ENCODE results near the gene SNX17. TPM values are rescaled to one million over a fixed set of nuclear protein-coding genes. Genes with fewer than 3 reads are reported as not detected.

The SNX17 gene
- total RNA-seq, 1 experiment from 2014 or later, result 90.5 TPM

Other genes with a start within 250 kb of the SNX17 start
- gene ABHD1, start 246.8 kb upstream of the SNX17 start, total RNA-seq (2021; ENCODE audit: unreplicated experiment), result not detected
- gene PREB, start 236.0 kb upstream of the SNX17 start, total RNA-seq (2021; ENCODE audit: unreplicated experiment), result 54.2 TPM
- not detected for gene PRR30, start 231.2 kb upstream of the SNX17 start, total RNA-seq (2021; ENCODE audit: unreplicated experiment)
- not detected for gene TCF23, start 221.6 kb upstream of the SNX17 start, total RNA-seq (2021; ENCODE audit: unreplicated experiment)
- 93.6 TPM for gene ATRAID, start 158.6 kb upstream of the SNX17 start, total RNA-seq (2021; ENCODE audit: unreplicated experiment)
- gene SLC5A6, start 158.3 kb upstream of the SNX17 start, total RNA-seq (2021; ENCODE audit: unreplicated experiment), result 55.4 TPM
- 114 TPM for gene CAD, start 153.2 kb upstream of the SNX17 start, total RNA-seq (2021; ENCODE audit: unreplicated experiment)
- 20.5 TPM for gene SLC30A3, start 107.6 kb upstream of the SNX17 start, total RNA-seq (2021; ENCODE audit: unreplicated experiment)
- gene DNAJC5G, start 95.2 kb upstream of the SNX17 start, total RNA-seq (2021; ENCODE audit: unreplicated experiment), result 2.5 TPM
- 2.0 TPM for gene TRIM54, start 88.2 kb upstream of the SNX17 start, total RNA-seq (2021; ENCODE audit: unreplicated experiment)
- 8.0 TPM for gene UCN, start 62.2 kb upstream of the SNX17 start, total RNA-seq (2021; ENCODE audit: unreplicated experiment)
- gene MPV17, start 47.5 kb upstream of the SNX17 start, total RNA-seq (2021; ENCODE audit: unreplicated experiment), result 55.4 TPM
- 88.2 TPM for gene GTF3C2, start 13.9 kb upstream of the SNX17 start, total RNA-seq (2021; ENCODE audit: unreplicated experiment)
- gene EIF2B4, start 278 bp upstream of the SNX17 start, total RNA-seq (2021; ENCODE audit: unreplicated experiment), result 43.8 TPM
- 12.8 TPM for gene ZNF513, start 10.1 kb downstream of the SNX17 start, total RNA-seq (2021; ENCODE audit: unreplicated experiment)
- 140 TPM for gene PPM1G, start 39.0 kb downstream of the SNX17 start, total RNA-seq (2021; ENCODE audit: unreplicated experiment)
- gene NRBP1, start 58.0 kb downstream of the SNX17 start, total RNA-seq (2021; ENCODE audit: unreplicated experiment), result 79.1 TPM
- gene KRTCAP3, start 71.8 kb downstream of the SNX17 start, total RNA-seq (2021; ENCODE audit: unreplicated experiment), result 65.7 TPM
- gene IFT172, start 119.1 kb downstream of the SNX17 start, total RNA-seq (2021; ENCODE audit: unreplicated experiment), result 13.7 TPM
- gene FNDC4, start 124.6 kb downstream of the SNX17 start, total RNA-seq (2021; ENCODE audit: unreplicated experiment), result 3.3 TPM
- not detected for gene GCKR, start 126.2 kb downstream of the SNX17 start, total RNA-seq (2021; ENCODE audit: unreplicated experiment)
- 33.0 TPM for gene ZNF512, start 212.4 kb downstream of the SNX17 start, total RNA-seq (2021; ENCODE audit: unreplicated experiment)